ENCODE measurements around the gene BMI1. TPM values are rescaled to one million over a fixed set of nuclear protein-coding genes. Genes with fewer than 3 reads are reported as not detected.
A peak's percentile ranks its signal among the peaks of the same experiment; 100 is the strongest.

BMI1 gene
- total RNA-seq, 4 donors from 2014 or later = 50.2 to 85.7 (median 64.7) TPM

DNA sequence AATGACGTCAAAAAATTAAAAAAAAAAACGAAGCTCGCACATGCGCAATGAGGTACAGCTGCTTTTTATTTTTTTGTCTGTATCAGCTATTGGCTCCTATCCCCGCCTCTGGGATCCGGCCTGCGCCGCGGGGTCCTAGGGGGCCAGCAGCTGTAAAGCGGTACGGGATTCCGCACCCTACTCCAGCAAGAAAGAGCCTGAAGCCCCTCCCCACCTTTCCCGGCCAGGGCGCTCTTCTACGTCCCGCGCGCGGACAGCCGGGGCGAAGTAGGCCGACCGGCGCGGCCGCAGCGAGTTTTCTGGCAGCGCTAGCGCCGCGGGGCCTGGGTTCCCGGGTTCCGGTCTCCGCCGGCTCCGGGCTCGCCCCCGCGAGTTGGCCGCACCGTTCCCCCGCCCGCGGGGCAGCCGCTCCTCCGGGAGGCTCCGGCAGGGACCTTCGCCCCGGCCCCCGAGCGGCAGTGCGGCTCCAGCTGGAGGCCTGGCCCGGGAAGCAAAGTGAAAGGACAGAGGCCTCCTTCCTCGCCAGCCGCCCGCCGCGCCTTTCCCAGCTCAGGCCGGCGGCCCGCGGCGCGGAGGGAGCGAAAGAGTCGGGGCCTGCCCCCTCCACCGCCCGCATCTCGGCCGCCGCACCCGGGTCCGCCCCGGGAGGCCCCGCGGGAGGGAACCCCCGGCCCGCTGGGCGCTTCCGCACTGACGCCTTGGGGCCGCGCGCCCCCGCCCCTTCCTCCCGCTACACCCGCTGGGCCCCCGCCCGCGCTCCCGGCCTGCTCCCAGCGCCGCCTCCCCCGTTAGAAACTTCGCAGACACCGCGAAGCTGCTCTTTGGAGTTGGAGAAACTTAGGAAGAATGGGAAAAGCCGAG is 19.7 kb downstream of the BMI1 start:
- no peaks in the 10 kb centered on the region for H3K9me3 ChIP-seq
- H3K27me3 ChIP-seq = peaks cover 73 to 85% of the 10 kb centered on the region in 2 donors
- intact Hi-C loops (cut with DNase I; ENCODE audit: low total_unique reads) = no loop called here
- H3K27ac ChIP-seq = peak overlapping the region; percentile 83 to 97
- peak overlapping the region; percentile 54 to 94 for H3K4me3 ChIP-seq
- TF ChIP-seq POLR2A (IDR thresholded peaks at IDR 0.05) = peak in 1 of 2 donors; percentile 45
- TF ChIP-seq, protein P1, sequence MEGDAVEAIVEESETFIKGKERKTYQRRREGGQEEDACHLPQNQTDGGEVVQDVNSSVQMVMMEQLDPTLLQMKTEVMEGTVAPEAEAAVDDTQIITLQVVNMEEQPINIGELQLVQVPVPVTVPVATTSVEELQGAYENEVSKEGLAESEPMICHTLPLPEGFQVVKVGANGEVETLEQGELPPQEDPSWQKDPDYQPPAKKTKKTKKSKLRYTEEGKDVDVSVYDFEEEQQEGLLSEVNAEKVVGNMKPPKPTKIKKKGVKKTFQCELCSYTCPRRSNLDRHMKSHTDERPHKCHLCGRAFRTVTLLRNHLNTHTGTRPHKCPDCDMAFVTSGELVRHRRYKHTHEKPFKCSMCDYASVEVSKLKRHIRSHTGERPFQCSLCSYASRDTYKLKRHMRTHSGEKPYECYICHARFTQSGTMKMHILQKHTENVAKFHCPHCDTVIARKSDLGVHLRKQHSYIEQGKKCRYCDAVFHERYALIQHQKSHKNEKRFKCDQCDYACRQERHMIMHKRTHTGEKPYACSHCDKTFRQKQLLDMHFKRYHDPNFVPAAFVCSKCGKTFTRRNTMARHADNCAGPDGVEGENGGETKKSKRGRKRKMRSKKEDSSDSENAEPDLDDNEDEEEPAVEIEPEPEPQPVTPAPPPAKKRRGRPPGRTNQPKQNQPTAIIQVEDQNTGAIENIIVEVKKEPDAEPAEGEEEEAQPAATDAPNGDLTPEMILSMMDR (IDR thresholded peaks at IDR 0.05) = peak in 2 of 4 experiments; percentile 2
- no peaks in the 10 kb centered on the region for H3K36me3 ChIP-seq
- peak; percentile 60 to 71 for DNase-seq
- H3K4me1 ChIP-seq = peaks cover 4 to 8% of the 10 kb centered on the region in 2 donors

DNA sequence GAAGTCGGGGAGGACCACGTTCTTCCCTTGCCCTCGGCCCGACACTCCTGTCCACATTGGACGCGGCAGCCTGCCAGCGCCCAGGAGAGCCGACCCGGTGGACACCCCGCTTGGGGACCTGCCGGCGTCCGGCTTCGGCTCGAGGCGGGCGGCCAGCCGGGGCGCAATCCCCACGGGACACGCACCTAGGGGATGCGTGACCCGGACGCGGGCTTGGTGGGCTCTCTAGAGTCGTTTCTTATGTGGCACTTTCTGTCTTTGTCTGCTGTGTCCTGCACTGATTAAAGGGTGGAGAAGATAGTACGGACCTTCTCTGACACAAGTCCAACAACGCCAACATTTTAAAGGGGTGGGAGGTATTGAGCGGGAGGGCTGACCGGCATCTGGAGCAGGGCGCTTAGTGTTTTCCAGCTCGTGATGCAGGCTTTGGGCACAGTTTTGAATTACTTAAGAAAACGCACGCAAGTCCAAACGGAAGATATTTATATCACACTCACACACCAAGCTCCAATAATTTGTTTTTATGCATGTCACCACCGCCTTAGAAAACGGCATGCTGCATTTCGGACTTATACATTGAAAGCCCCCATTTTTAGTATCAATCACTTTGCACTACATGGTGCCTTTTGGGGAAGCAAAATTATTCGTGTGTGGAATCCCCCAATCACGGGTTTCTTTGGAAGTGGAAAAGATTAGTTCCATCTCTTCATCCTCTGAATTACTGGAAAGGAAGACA is 20.5 kb downstream of the BMI1 start:
- H3K27me3 ChIP-seq = peaks cover 67 to 84% of the 10 kb centered on the region in 2 donors
- H3K4me3 ChIP-seq = peak overlapping the region; percentile 54 to 94
- TF ChIP-seq, protein P1 (IDR thresholded peaks at IDR 0.05) = peak in 1 of 4 experiments; percentile 1
- TF ChIP-seq POLR2A (IDR thresholded peaks at IDR 0.05) = no peak
- DNase-seq = no peak
- peak overlapping the region; percentile 83 to 97 for H3K27ac ChIP-seq
- no peaks in the 10 kb centered on the region for H3K36me3 ChIP-seq
- intact Hi-C loops (cut with DNase I; ENCODE audit: low total_unique reads) = no loop called here
- no peaks in the 10 kb centered on the region for H3K9me3 ChIP-seq
- peaks cover under 1 to 4% of the 10 kb centered on the region in 2 donors for H3K4me1 ChIP-seq

DNA sequence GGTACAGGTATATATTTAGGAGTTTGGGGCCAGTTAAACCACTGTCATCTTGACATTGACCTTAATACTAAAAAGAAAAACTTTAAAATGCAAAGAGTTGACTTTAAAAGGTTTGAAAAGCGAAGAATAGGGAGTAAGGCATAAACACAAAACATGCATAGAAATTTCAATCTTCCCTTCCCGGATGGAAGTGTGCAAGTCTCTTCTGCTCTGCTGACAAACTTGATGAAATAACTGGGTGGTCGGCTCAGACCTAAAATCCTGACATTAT is 21.0 kb downstream of the BMI1 start:
- peaks cover 62 to 84% of the 10 kb centered on the region in 2 donors for H3K27me3 ChIP-seq
- H3K27ac ChIP-seq = no peak overlapping the region
- TF ChIP-seq, protein P1 (IDR thresholded peaks at IDR 0.05) = no peak
- TF ChIP-seq POLR2A (IDR thresholded peaks at IDR 0.05) = no peak
- H3K36me3 ChIP-seq = no peaks in the 10 kb centered on the region
- H3K4me1 ChIP-seq = peaks cover 0 to 4% of the 10 kb centered on the region in 2 donors
- H3K9me3 ChIP-seq = no peaks in the 10 kb centered on the region
- H3K4me3 ChIP-seq = no peak overlapping the region
- intact Hi-C loops (cut with DNase I; ENCODE audit: low total_unique reads) = no loop called here
- DNase-seq = no peak

DNA sequence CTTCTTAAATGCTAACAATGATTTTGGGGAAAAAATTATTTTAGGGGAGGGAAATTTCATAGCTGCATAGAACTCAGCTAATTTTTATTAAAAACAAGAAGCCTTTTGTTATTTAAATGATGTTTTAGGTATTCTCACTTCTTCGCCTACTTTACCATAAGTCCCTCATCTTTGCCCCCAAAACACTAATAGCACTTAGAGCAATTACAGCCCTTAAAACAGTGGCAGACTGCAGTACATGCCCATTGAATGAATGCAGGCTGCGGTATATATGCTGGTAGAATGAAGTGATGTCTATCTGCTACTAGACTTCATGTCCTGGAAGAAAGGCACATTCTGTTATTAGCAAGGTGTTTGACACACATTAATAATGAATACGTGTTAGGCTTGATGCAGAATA is 21.5 kb downstream of the BMI1 start:
- no peak for DNase-seq
- no peak for TF ChIP-seq POLR2A (IDR thresholded peaks at IDR 0.05)
- Histone ChIP-seq H3K4me1 (peaks cover 0 to 4% of the 10 kb centered on the region in 2 donors), H3K27ac (no peak overlapping the region), H3K4me3 (no peak overlapping the region), H3K9me3 (no peaks in the 10 kb centered on the region), H3K36me3 (no peaks in the 10 kb centered on the region), H3K27me3 (peaks cover 56 to 81% of the 10 kb centered on the region in 2 donors)
- intact Hi-C loops (cut with DNase I; ENCODE audit: low total_unique reads) = no loop called here

DNA sequence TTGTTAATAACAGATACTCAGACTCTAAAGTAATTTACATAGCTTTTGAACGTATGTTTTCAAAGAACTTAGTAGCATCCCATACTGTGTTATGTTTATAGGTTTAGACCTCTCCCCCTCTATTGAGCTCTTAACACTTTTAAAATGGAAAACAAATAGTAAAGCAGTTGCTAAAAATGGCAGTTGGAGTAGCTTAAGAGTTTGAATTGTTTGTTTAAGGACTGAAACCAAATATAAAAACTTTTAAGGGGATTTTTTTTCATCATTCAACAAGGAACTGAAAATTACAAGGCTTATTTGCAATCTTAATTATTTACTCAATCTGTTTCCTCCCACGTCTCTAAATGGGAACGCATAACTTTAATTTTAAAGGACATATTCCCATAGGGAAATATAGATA is 22.8 kb downstream of the BMI1 start:
- intact Hi-C loops (cut with DNase I; ENCODE audit: low total_unique reads) = no loop called here
- no peak overlapping the region for H3K4me3 ChIP-seq
- H3K27me3 ChIP-seq = peaks cover 43 to 68% of the 10 kb centered on the region in 2 donors
- H3K27ac ChIP-seq = no peak overlapping the region
- peaks cover 0 to 4% of the 10 kb centered on the region in 2 donors for H3K4me1 ChIP-seq
- no peaks in the 10 kb centered on the region for H3K36me3 ChIP-seq
- DNase-seq = no peak
- H3K9me3 ChIP-seq = no peaks in the 10 kb centered on the region
- no peak for TF ChIP-seq POLR2A (IDR thresholded peaks at IDR 0.05)
- TF ChIP-seq, protein P1 (IDR thresholded peaks at IDR 0.05) = no peak
